NK-92 treated with Interleukin-12 subunit alpha and Interleukin-12 subunit beta, amount 100 ng/mL, for 24 hours (cell line): ENCODE measurements around the gene LIPC.

Experiments used
- DNase-seq: peaks from one replicate; lab custom pipeline; 2025; lab: John Stamatoyannopoulos, UW

The LIPC gene

DNA sequence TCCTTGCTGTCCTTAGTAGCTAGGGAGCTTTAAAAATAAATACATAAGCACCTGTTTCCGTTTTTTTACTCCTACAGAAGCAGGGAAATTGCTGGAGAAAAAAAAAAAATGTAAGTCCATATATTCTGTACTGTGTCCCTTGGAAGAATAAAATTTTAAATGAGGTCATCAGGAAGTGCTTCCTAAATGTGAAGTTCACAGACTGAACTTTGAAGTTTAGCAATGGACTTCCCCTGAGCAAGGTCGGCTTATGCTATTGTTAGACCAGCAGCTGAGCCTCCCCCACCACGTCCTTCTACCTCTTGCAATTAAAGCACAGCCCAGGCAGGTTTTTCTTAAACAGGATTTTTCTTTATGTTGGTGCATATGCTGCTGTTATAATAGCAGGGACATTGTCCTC is 26.3 kb downstream of the LIPC start:
- DNase-seq = no peak

DNA sequence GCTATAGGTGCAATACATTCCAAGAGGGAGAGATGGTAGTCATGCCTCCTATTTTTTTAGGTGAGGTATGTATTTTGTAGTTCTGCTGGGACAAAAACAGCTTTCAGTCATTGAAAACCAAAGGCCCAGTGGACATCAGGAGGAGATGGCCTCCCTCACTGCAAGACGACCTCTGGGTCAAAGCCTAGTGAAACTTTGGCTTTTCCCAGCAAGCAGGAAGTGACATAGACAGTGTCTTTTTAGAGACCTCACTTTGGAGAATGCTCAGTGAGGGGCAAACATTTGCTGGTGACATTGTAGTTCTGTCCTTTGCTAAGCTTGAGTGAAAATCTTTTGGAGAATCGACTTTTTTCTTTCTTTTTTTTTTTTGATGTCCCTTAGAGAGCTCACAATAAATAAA is 27.3 kb downstream of the LIPC start:
- DNase-seq = no peak

- DNase-seq = no peak
Measured at GRCh38 chr15:58459560-58459959, 27.8 kb downstream of the LIPC start.

DNA sequence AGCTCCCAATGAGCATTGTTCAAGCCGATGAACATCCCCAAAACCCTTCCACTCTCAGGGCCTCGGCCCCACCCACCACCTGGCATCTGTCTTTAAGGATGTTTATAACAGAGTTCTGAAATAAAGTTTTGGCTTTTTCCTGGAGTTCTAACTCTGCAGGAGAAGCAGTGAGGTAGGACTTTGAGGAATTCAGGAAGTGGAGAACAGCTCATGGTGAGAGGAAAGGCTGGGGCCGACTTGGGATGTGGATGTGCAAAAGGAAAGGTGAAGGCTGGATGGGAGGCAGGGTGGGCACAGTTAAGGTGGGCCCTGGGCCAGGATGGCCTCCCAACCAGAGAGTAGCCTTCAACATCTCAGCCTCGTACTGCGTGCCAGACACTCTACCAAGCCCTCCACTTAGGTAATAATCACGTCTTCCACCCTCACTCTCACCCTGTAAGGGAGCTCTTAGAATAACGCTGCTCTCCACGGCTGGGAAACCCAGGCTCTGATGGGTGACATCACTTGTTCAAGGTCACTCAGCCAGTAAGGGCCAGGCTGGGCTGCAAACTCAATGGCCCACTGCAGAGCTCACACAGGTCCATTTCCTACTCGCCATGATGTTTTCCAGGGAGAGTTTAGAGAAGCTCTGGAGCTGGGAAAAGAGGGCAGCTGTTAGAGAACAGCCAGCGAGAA is 28.5 kb downstream of the LIPC start:
- no peak for DNase-seq

GRCh38 chr15:58460872-58461271 is 29.1 kb downstream of the LIPC start:
- DNase-seq = no peak

DNA sequence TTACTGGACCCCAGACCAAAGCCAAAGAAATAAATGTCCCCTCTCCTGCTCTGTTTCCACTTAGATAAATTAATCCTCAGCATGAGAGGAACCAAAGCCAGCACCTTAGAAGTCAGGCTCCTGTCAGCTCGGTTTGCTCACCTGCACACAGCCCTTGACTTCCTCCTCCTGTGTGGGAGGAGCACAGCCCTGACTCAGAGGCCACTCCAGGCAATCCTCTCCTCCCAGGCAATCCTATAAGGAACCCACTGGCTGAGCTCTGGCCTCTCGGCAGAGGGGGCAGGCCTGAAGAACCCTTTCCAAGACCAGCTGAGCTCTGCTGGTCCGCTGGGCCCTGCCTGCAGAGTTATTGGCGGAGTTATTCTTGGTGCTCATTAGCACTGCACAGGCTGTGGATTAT is 30.8 kb downstream of the LIPC start:
- DNase-seq = no peak

DNA sequence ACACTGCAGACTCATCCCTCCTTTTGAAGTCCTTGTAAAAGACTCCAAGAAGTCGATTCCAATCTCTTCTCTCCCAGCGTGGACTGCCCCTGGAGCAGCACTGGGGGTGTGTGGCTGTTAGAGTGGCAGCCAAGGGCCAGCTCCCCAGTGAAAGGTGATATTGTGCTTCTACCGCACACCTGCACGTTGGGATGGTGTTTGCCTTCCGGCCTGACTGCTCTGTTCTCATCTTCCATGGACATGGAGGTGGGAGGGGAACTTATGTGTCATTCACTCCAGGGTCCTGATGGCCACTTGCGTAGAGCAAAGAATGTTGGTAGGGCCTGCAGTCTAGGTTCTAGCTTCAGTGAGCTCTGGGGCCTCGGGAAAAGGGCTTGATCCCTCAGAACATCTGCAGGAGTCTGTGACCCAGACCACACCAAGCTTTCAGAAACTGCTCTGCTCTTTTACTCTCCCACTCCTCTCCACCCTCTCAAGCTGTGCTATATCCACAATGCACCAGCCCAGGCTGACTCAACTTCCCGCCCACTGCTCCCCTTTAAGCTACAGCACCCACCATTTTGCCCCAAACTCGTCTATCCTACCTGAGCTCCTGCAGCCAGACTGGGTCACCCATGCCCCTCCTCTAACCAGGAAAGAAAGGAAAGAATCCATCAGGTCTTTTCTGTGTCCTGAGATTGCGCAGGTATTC is 31.3 kb downstream of the LIPC start:
- no peak for DNase-seq

- no peak for DNase-seq
Measured at GRCh38 chr15:58463815-58464650, 32.2 kb downstream of the LIPC start.

GRCh38 chr15:58465070-58465469 is 33.3 kb downstream of the LIPC start:
- no peak for DNase-seq

DNA sequence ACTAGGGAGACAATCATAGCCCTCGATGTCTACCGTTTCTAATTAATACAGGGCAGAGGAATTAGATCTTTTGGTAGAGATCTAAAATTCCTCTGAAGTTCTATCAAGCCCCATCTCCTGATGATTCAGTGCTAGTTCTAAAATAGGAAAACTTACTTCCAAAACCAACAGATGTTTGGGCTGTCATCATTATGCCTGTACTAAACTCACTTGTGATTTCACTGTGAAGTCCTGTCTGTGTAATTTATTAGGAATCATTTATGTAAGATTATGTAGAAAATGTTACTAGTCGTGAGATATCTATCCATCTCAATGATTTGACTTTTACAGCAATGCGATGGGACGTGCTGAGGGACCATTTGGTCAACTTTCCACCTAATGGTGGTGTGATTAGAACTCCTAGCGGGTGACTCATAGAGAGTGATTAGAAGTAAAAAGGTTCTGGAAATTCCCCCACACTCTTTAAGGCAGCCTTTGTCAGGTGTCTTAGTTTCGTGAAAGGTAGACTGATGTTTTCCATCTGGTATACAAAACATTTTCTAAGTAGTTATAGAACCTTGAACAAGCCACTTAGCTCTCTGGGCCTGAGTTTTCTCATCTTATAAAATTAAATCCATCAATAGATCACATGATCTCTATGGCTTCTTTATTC is 34.2 kb downstream of the LIPC start:
- DNase-seq = no peak

DNA sequence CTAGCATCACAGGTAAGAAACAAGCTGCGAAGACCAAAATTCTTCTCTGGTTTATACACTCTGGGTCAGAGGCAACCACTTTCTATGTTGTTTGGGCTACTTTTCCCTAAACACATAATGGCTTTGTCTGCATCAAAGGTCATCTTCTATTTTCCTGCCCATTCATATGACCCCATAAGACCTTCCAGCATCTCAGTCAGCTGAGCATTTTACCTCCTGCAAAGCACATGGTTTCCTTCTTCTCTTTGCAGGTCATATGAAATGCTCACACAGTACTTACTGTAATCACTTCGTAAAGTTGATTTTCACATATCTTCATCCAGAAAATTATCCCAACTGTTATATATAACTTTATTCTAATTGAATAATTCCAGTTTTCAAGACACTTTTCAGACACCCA is 34.8 kb downstream of the LIPC start:
- DNase-seq = no peak

DNA sequence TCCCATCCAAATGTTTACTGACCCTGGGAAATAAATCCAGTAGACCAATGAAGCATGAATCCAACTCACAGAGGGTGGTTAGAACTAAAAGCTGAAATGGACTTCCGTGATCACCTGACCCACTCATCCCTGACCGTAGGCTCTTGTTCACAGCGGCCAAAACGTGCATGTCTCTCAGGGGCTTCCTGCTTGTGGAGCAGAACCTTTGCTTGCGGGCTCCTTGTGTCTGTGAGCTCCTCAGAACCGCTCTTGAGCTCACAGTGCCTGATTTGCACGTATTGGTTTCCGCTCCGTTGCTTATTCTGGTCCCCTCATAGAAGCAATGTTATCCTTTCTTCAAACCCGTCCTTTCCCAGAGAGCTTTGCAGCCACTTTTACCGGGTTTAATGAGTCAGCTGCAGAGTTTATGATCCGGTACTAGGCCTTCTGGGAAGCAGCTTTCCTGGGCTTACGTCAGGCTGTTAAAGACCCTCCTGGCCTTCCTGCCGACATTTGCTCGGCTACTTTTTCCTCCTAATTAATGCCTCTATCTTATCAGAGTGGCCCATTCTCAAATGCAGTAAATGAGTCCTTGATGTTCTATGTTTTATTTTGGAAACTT is 35.4 kb downstream of the LIPC start:
- DNase-seq = no peak

DNA sequence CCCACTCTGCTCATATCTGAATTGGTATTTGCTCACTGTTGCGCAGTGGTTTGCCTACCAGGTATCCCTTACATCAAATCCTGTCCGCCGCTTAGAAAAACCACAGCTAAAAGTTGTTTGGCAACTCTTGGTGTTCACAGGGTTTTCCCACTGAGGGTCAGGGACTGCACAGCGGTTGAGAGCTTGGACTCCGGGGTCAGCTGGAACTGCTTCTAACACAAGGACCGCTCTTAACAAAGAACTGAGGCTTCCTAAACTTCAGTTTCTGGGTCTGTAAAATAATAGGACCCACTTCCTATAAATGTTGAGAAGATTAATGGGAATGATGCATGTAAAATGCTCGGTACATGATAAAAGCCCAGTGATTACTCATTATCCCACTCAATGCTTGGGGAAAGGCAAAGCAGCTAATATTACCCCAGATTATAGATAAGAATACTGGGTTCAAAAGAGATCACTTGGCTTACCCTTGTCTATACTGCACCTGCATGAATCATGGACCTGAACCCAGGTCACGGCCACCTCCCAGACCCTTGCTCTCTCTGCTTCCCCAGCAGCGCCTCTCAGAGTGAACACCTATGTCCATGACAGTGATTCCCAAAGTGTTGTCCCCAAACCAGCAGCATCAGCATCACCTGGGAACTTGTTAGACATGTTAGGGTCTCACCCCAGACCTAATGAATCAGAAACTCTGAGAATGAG is 36.1 kb downstream of the LIPC start:
- DNase-seq = no peak

DNA sequence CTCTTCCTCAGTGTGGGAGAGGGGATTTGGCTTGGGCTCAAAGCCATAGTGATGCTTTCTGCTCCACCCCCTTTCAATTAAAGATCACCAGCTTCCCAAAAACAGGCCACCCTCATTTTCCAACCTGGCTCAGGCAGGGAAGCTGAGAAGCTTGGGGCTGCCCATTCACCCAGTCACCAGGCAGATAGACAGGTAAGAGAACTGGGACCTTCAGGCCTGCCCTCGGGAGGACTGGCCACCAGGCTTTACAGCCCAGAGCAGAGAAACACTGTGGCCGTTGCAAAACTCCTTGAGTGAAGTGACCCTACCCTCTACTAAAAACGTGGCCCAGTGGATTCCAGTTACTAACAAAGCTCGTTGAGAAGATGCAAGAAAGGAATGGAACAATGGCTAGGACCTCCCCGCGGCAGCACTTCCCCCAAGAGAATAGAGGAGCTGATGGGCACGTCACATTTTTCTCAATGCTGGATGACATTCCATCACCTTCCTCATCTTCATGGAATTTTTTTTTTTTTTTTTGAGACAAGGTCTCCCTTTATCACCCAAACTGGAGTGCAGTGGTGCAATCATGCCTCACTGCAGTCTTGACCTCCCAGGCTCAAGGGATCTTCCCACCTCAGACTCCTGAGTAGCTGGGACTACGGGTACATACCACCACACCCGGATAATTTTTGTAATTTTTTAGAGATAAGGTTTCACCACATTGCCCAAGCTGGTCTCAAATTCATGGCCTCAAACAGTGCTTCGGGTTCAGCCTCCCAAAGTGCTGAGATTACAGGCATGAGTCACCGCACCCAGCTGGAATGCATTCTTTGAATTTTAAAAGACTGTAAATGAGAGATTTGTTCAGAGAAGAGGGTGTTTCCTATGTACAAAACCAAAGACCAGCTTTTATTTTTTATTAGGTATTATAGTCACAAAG is 37.9 kb downstream of the LIPC start:
- DNase-seq = no peak

GRCh38 chr15:58471348-58471747 is 39.6 kb downstream of the LIPC start:
- no peak for DNase-seq

DNA sequence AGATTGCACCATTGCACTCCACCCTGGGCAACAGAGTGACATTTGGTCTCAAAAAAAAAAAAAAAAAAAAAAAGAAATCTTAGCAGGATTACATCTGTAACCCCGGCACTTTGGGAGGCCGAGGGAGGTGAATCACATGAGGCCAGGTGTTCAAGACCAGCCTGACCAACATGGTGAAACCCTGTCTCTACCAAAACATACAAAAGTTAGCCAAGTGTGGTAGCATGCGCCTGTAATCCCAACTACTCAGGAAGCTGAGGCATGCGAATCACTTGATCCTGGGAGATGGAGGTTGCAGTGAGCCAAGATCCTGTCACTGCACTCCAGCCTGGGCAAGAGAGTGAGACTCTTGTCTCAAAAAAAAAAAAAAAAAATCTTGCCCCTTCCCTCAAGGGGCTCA is 40.4 kb downstream of the LIPC start:
- DNase-seq = no peak

- peak; percentile 47 for DNase-seq
Measured at GRCh38 chr15:58472821-58473581, 41.2 kb downstream of the LIPC start.

- DNase-seq = no peak
Measured at GRCh38 chr15:58473724-58474123, 41.9 kb downstream of the LIPC start.

DNA sequence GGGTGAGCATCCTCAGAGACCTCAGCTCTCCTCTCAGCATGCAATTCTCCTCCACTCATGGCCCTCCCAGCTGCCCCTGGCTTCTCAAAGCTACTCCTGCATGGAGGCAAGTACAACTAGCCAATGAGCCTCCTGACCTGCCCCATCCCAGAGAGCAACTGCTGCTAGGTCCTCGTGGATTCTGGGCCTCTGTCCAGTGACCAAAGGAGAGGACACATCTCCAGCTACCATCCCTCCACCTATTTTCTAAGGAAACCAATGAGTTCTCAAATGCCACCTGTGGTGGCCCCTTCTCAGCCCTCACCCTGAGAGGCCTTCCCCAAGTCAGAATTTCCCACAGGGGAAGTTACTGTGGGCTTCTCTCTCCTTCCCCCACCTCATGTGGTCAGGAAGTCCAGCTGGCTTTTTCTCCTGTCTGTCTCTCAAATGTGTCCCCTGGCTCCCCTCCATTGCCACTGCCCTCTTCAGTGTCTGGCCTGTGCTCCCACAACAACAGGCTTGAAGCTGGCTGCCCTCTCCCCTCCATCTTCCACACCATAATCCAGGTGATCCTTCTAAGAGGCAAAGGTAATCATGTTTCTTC is 43.0 kb downstream of the LIPC start:
- no peak for DNase-seq
